ENCODE measurements around the gene ATG13.

DNA sequence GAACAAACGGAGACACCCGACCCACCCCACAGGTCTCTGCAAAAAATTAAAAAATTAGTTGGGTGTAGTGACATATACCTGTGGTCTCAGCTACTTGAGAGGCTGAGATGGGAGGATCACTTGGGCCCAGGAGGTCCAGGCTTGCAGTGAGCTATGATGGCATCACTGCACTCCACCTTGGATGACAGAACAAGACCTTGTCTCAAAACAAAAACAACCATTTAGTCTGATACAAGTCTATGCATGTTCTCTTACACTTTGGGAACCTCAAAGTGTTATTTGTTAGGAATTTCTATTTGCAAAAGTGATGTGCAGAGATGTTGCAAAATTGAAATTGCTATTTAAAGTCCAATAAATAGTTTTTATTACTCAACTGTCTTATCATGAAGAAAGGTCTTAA lies 14.3 kb downstream of the ATG13 start:
- no peak for TF ChIP-seq RAD21 (IDR thresholded peaks at IDR 0.05; ENCODE audit: low read length)
- TF ChIP-seq, protein P1, sequence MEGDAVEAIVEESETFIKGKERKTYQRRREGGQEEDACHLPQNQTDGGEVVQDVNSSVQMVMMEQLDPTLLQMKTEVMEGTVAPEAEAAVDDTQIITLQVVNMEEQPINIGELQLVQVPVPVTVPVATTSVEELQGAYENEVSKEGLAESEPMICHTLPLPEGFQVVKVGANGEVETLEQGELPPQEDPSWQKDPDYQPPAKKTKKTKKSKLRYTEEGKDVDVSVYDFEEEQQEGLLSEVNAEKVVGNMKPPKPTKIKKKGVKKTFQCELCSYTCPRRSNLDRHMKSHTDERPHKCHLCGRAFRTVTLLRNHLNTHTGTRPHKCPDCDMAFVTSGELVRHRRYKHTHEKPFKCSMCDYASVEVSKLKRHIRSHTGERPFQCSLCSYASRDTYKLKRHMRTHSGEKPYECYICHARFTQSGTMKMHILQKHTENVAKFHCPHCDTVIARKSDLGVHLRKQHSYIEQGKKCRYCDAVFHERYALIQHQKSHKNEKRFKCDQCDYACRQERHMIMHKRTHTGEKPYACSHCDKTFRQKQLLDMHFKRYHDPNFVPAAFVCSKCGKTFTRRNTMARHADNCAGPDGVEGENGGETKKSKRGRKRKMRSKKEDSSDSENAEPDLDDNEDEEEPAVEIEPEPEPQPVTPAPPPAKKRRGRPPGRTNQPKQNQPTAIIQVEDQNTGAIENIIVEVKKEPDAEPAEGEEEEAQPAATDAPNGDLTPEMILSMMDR (IDR thresholded peaks at IDR 0.05), result no peak
- no peak for TF ChIP-seq TAF1 (IDR thresholded peaks at IDR 0.05; ENCODE audit: borderline replicate concordance, low read depth, low read length)
- TF ChIP-seq, protein P2, sequence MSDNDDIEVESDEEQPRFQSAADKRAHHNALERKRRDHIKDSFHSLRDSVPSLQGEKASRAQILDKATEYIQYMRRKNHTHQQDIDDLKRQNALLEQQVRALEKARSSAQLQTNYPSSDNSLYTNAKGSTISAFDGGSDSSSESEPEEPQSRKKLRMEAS (IDR thresholded peaks at IDR 0.05; ENCODE audit: low read depth), result no peak
- TF ChIP-seq RCOR1 (IDR thresholded peaks at IDR 0.05; ENCODE audit: low read length), result no peak
- TF ChIP-seq EZH2phosphoT487 (IDR thresholded peaks at IDR 0.05; ENCODE audit: borderline replicate concordance, low read depth), result no peak
- no peak for TF ChIP-seq EP300 (IDR thresholded peaks at IDR 0.05; ENCODE audit: borderline replicate concordance in 1 of 2, low read depth in 1 of 2, low read length in 1 of 2)
- TF ChIP-seq CHD2 (IDR thresholded peaks at IDR 0.05; ENCODE audit: low read length, partially characterized antibody), result no peak
- TF ChIP-seq POLR2AphosphoS5 (IDR thresholded peaks at IDR 0.05; ENCODE audit: low read depth, low read length), result no peak

Measured in SK-N-SH (cell line).